OCI-LY3 (cell line): ENCODE data around the gene WNT9A.
"Not testable (repeated sequence)": the region's sequence is repeated elsewhere in the genome, so short reads cannot be mapped to it uniquely, and the experiment has no call there.

Source experiments
- CTCF ChIP-seq: fragments of 200-600, 300-600 bp; sonication (generic); IDR thresholded peaks from 2 replicates; pipeline ENCODE4 v1.5.1; 2014; ENCODE audit warnings: antibody characterized with exemption, low read length, low read depth
- EZH2phosphoT487 ChIP-seq: fragments of 200-600 bp; shearing (Covaris generic); IDR thresholded peaks from 2 replicates; pipeline ENCODE4 v1.6.1; 2018; ENCODE audit warnings: antibody characterized with exemption, mixed run types, low read depth

GRCh38 chr1:227971216-227971615 is 23.5 kb upstream of the WNT9A start:
- not testable (repeated sequence) for TF ChIP-seq CTCF, EZH2phosphoT487
